Spleen (tissue), 7 donors: Measurements from ENCODE around the gene GJA3.

Experiments used
- POLR2A ChIP-seq, 3 donors: fragments of 450-650 bp; IDR thresholded peaks; one replicate each; pipeline ENCODE4 v1.5.1; 2017; ENCODE audit warnings: antibody characterized with exemption in 3 of 3, mild to moderate bottlenecking in 1 of 3
- POLR2AphosphoS5 ChIP-seq, 3 donors: sonication (generic); formaldehyde crosslinking; IDR thresholded peaks; one replicate each; pipeline ENCODE4 v1.5.1; 2017; ENCODE audit warnings: antibody characterized with exemption in 3 of 3
- TF ChIP-seq, protein P1 (sequence below), 11 experiments: fragments of 200-600 bp in 7 of 11; fragments of 450-650 bp in 4 of 11; sonication (generic) in 4 of 11; IDR thresholded peaks in 8 of 11; conservative IDR thresholded peaks in 3 of 11; 1 replicate in 7 of 11; 2 replicates in 4 of 11; pipeline versions ENCODE4 v1.4.0 to v1.8.0; 2016 to 2021; ENCODE audit warnings: antibody characterized with exemption in 11 of 11, inconsistent platforms in 4 of 11, mild to moderate bottlenecking in 1 of 11
- donor health status: DM: no; HTN: no; CAD: no; lungs with moderate emphysema.
- donor health status: DM: no; HTN: no; CAD: no.
- donor health status: DM: no; HTN: no; CAD: no.

DNA sequence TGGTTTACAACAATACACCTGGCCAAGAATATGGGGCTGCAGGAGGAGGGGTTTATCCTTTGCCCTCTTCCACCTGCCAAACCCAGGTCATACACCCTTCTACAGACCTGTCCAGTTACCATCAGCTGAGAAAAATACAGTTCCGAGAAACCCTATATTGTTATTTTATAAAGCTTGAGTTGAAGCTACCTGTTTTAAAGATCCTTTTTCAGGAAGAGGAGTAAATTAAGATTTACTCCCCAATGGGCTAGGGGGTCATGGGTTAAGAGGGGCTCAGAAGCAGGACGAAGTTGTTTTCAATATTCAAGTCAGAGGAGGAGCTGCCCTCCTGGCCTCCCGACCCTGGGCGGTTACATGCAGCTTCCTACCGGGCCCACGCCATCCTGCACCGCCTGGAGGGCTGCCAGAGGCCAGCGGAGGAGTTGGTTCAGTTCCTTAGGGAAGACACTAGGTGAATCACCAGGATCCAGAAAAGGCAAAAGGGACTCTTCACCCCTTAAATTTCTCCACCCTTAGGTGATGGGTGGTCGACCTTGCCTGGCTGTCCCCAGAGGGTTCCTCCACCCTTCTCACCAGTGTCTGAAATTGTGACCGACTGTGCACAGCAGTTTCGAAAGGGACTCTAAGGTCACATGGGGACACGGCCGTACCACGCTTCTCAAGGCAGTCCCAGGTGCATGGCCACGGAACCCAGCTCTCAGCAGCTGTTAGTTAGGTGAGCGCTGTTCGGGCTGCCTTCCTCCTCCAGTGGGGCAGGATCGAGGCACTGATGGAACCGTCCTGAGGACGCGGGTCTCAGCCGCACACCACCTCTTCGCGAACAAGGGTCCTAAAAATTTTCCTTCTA is 30.7 kb upstream of the GJA3 start:
- TF ChIP-seq, protein P1, sequence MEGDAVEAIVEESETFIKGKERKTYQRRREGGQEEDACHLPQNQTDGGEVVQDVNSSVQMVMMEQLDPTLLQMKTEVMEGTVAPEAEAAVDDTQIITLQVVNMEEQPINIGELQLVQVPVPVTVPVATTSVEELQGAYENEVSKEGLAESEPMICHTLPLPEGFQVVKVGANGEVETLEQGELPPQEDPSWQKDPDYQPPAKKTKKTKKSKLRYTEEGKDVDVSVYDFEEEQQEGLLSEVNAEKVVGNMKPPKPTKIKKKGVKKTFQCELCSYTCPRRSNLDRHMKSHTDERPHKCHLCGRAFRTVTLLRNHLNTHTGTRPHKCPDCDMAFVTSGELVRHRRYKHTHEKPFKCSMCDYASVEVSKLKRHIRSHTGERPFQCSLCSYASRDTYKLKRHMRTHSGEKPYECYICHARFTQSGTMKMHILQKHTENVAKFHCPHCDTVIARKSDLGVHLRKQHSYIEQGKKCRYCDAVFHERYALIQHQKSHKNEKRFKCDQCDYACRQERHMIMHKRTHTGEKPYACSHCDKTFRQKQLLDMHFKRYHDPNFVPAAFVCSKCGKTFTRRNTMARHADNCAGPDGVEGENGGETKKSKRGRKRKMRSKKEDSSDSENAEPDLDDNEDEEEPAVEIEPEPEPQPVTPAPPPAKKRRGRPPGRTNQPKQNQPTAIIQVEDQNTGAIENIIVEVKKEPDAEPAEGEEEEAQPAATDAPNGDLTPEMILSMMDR (IDR thresholded peaks at IDR 0.05 in 8 of 11, conservative IDR thresholded peaks at IDR 0.05 in 3 of 11) = no peak
- no peak for TF ChIP-seq POLR2A (IDR thresholded peaks at IDR 0.05)
- TF ChIP-seq POLR2AphosphoS5 (IDR thresholded peaks at IDR 0.05) = no peak
